Measurements from ENCODE around the gene ZNF683.
"Not testable (repeated sequence)": the region's sequence is repeated elsewhere in the genome, so short reads cannot be mapped to it uniquely, and the experiment has no call there.

Gene ZNF683

DNA sequence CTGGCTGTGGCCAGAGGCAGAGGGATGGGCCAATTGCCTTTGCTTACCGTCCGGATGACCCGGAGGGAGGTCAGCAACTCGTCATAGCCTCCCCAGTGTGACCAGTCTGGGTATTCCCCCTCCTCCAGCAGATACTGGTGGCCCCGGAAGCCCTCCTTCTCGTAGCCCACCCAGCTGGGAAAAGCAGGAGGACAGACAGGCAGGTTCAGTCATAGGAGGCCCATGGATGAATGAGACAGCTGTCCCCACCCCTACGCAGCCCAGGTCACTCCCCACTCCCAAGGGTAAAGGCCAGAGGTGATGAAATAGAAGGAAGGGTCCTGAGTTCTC, 35.4 kb downstream of the ZNF683 start:
- Histone ChIP-seq H3K27ac (ENCODE audit: low read length) (no peak overlapping the region), H3K36me3 (replicated peaks; ENCODE audit: insufficient read depth, low read length) (no peaks in the 10 kb centered on the region), H2AFZ (ENCODE audit: low read length) (peak overlapping the region; percentile 97)

DNA sequence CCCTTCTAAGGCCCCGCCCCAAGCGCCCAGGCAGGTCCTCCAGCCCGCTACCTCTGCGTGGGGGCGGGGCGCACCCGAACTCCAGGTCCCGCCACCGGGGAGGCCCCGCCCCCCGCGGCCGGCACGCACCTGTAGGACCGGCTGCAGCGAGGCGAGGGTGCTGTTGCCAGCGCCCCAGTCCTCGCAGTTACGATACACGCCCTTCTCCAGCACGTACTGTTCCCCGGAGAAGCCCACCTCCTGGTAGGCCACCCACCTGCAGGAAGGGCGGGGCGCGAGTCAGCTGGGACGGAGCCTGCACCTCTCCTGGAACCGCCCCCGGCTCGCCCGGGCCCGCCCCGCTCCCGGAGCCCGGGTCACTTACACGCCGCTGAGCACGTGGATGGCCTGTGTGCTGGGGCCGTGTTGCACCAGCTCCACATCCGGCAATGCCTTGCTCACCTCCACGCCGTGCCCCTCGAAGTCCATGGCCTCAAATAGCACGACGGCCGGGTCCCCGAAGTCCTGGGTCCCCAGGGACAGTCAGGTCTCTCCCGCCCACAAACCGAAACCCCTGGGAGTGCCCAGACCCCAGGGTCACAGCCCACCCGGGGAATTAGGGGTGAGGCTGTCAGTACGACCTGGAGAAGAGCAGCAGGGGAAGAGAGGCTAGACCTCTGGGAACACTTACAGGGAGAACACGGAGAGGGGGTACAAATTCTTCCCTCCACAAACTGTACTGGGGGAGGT, 35.9 kb downstream of the ZNF683 start:
- peak; percentile 92 for DNase-seq
- Histone ChIP-seq H3K27me3 (replicated peaks; ENCODE audit: insufficient read depth, low read length) (peaks cover 18% of the 10 kb centered on the region), H3K9me3 (replicated peaks; ENCODE audit: insufficient read depth, low read length) (no peaks in the 10 kb centered on the region), H3K79me2 (ENCODE audit: low read length) (no peaks in the 10 kb centered on the region), H3K4me2 (ENCODE audit: low read depth, low read length) (peak overlapping the region; percentile 83), H3F3A (ENCODE audit: insufficient read depth, low read length) (no peaks in the 10 kb centered on the region), H3K4me1 (ENCODE audit: low read length) (peaks cover 7% of the 10 kb centered on the region; the same call in 1 of the 2 replicates), H3K9me2 (replicated peaks; ENCODE audit: insufficient read depth, low read length) (no peaks in the 10 kb centered on the region), H3K9ac (ENCODE audit: low read length) (no peak overlapping the region; the same call in 1 of the 2 replicates), H2AFZ (ENCODE audit: low read length) (peak overlapping the region; percentile 97), H3K4me3 (ENCODE audit: low read length) (peak overlapping the region; percentile 62), H4K20me1 (ENCODE audit: insufficient read depth, low read length) (no peaks in the 10 kb centered on the region), H3K27ac (ENCODE audit: low read length) (no peak overlapping the region; the same call in 1 of the 2 replicates), H3K36me3 (replicated peaks; ENCODE audit: insufficient read depth, low read length) (no peaks in the 10 kb centered on the region)
- no peak for TF ChIP-seq EZH2phosphoT487 (IDR thresholded peaks at IDR 0.05; ENCODE audit: low read length)
- no peak for TF ChIP-seq EZH2 (optimal IDR thresholded peaks at IDR 0.05; ENCODE audit: low read depth, low read length)

More for the DNA sequence above, 35.4 kb downstream of the ZNF683 start:
- peaks cover 7% of the 10 kb centered on the region; the same call in 1 of the 2 replicates for H3K4me1 ChIP-seq (ENCODE audit: low read length)
- no peaks in the 10 kb centered on the region for H4K20me1 ChIP-seq (ENCODE audit: insufficient read depth, low read length)
- H3K9ac ChIP-seq (ENCODE audit: low read length): no peak overlapping the region
- H3K9me2 ChIP-seq (replicated peaks; ENCODE audit: insufficient read depth, low read length): no peaks in the 10 kb centered on the region
- no peaks in the 10 kb centered on the region for H3K9me3 ChIP-seq (replicated peaks; ENCODE audit: insufficient read depth, low read length)
- H3K4me3 ChIP-seq (ENCODE audit: low read length): no peak overlapping the region
- peak overlapping the region; percentile 83; the same call in 1 of the 2 replicates for H3K4me2 ChIP-seq (ENCODE audit: low read depth, low read length)
- TF ChIP-seq EZH2 (optimal IDR thresholded peaks at IDR 0.05; ENCODE audit: low read depth, low read length) (no peak), EZH2phosphoT487 (IDR thresholded peaks at IDR 0.05; ENCODE audit: low read length) (no peak)
- TF ChIP-seq, protein P1, sequence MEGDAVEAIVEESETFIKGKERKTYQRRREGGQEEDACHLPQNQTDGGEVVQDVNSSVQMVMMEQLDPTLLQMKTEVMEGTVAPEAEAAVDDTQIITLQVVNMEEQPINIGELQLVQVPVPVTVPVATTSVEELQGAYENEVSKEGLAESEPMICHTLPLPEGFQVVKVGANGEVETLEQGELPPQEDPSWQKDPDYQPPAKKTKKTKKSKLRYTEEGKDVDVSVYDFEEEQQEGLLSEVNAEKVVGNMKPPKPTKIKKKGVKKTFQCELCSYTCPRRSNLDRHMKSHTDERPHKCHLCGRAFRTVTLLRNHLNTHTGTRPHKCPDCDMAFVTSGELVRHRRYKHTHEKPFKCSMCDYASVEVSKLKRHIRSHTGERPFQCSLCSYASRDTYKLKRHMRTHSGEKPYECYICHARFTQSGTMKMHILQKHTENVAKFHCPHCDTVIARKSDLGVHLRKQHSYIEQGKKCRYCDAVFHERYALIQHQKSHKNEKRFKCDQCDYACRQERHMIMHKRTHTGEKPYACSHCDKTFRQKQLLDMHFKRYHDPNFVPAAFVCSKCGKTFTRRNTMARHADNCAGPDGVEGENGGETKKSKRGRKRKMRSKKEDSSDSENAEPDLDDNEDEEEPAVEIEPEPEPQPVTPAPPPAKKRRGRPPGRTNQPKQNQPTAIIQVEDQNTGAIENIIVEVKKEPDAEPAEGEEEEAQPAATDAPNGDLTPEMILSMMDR (IDR thresholded peaks at IDR 0.05; ENCODE audit: low read length): no peak
- no peaks in the 10 kb centered on the region for H3K79me2 ChIP-seq (ENCODE audit: low read length)
- H3F3A ChIP-seq (ENCODE audit: insufficient read depth, low read length): no peaks in the 10 kb centered on the region
- H3K27me3 ChIP-seq (replicated peaks; ENCODE audit: insufficient read depth, low read length): peaks cover 23% of the 10 kb centered on the region
- DNase-seq: no peak

DNA sequence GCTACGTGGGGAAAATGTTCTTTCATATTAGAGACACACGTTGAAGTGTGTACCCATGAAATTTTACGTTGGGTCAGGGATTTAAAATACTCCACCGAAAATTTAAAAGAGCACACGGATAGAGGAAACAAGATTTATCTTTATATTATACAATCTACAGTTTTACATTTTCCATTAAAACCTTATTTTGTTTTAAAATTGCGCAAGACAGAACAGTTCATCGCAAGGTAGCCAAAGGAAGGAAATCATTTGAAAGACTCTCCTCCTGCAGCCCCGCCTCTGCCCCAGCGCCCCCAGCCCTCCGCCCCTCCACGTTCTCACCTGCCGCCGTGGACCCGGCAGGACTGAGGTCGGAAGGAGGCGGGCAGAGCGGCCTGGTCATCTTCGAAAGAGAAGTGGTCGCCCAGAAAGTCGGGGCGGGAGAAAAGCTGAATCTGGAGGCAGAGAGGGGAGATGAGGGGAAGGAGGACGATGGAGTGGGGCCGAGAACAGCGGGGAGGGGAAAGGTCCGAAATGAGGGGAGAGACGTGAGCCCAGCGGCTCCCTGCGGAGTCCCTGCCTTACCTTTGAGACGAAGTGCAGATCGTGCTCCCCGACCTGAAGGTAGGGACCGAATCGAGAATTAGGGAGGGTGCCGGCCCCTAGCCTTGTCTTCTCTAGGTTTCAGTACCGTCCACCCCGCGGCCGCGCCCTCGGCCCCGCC, 36.6 kb downstream of the ZNF683 start:
- H3K9ac ChIP-seq (ENCODE audit: low read length): peak overlapping the region; percentile 13; the same call in 1 of the 2 replicates
- no peaks in the 10 kb centered on the region for H3F3A ChIP-seq (ENCODE audit: insufficient read depth, low read length)
- peak overlapping the region; percentile 83 for H3K4me2 ChIP-seq (ENCODE audit: low read depth, low read length)
- no peaks in the 10 kb centered on the region for H3K36me3 ChIP-seq (replicated peaks; ENCODE audit: insufficient read depth, low read length)
- no peaks in the 10 kb centered on the region for H3K9me2 ChIP-seq (replicated peaks; ENCODE audit: insufficient read depth, low read length)
- no peak overlapping the region for H3K27ac ChIP-seq (ENCODE audit: low read length)
- peaks cover 16% of the 10 kb centered on the region; the same call in 1 of the 2 replicates for H3K27me3 ChIP-seq (replicated peaks; ENCODE audit: insufficient read depth, low read length)
- TF ChIP-seq, protein P1 (IDR thresholded peaks at IDR 0.05; ENCODE audit: low read length): no peak
- TF ChIP-seq EZH2 (optimal IDR thresholded peaks at IDR 0.05; ENCODE audit: low read depth, low read length): no peak
- TF ChIP-seq EZH2phosphoT487 (IDR thresholded peaks at IDR 0.05; ENCODE audit: low read length): no peak
- H3K4me1 ChIP-seq (ENCODE audit: low read length): peaks cover 7% of the 10 kb centered on the region; the same call in 1 of the 2 replicates
- peak overlapping the region; percentile 62 for H3K4me3 ChIP-seq (ENCODE audit: low read length)
- H3K9me3 ChIP-seq (replicated peaks; ENCODE audit: insufficient read depth, low read length): no peaks in the 10 kb centered on the region
- no peaks in the 10 kb centered on the region for H3K79me2 ChIP-seq (ENCODE audit: low read length)
- no peaks in the 10 kb centered on the region for H4K20me1 ChIP-seq (ENCODE audit: insufficient read depth, low read length)
- DNase-seq: no peak
- H2AFZ ChIP-seq (ENCODE audit: low read length): peak overlapping the region; percentile 97

DNA sequence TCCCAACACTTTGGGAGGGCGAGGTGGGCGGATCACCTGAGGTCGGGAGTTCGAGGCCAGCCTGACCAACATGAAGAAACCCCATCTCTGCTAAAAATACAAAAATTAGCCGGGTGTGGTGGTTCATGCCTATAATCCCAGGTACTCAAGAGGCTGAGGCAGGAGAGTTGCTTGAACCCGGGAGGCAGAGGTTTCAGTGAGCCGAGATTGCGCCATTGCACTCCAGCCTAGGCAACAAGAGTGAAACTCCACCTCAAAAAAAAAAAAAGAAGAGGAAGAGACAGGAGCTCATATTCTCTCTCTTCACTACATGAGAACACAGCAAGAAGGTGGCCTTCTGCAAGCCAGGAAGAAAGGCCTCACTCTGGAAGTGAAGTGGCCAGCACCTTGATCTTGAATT, 39.2 kb downstream of the ZNF683 start:
- H3F3A ChIP-seq (ENCODE audit: insufficient read depth, low read length); DNase-seq; H3K9me2 ChIP-seq (replicated peaks; ENCODE audit: insufficient read depth, low read length); H3K27ac ChIP-seq (ENCODE audit: low read length); H3K79me2 ChIP-seq (ENCODE audit: low read length); H3K36me3 ChIP-seq (replicated peaks; ENCODE audit: insufficient read depth, low read length); H3K9ac ChIP-seq (ENCODE audit: low read length); H3K9me3 ChIP-seq (replicated peaks; ENCODE audit: insufficient read depth, low read length); H4K20me1 ChIP-seq (ENCODE audit: insufficient read depth, low read length); H2AFZ ChIP-seq (ENCODE audit: low read length); H3K27me3 ChIP-seq (replicated peaks; ENCODE audit: insufficient read depth, low read length); H3K4me1 ChIP-seq (ENCODE audit: low read length); H3K4me3 ChIP-seq (ENCODE audit: low read length); H3K4me2 ChIP-seq (ENCODE audit: low read depth, low read length): not testable (repeated sequence)
